A673 (cell line): ENCODE data around the gene SFT2D1. TPM values are rescaled to one million over a fixed set of nuclear protein-coding genes. Genes with fewer than 3 reads are reported as not detected.

ENCODE experiments used
- BruUV-seq: library from RNA; stranded (reverse); fragments of 400-500 nt; replicated peaks from 2 replicates; lab custom pipeline; 2021; lab: Mats Ljungman, UMichigan
- CTCF ChIA-PET: fragments of 300-600 bp; sonication (Branson Sonifier 250); formaldehyde crosslinking; loops from one replicate; lab custom pipeline; 2022; ENCODE audit warnings: antibody characterized with exemption; lab: Charles Lee
- POLR2A ChIA-PET: fragments of 300-600 bp; sonication (Branson Sonifier 250); formaldehyde crosslinking; loops from one replicate; lab custom pipeline; 2022; ENCODE audit warnings: antibody characterized with exemption; ENCODE audit not compliant: low non-redundant PET; lab: Charles Lee
- DNase-seq: peaks from one replicate; pipeline ENCODE4 v3.0.0-alpha.2; 2015; ENCODE audit warnings: low spot score
- H3K27ac ChIP-seq: fragments of 200-600 bp; sonication (generic); 2 replicates; pipeline ENCODE4 v1.5.1; 2016; ENCODE audit warnings: mixed run types, low read depth, mild to moderate bottlenecking, mixed read lengths, antibody characterized with exemption, low read length; ENCODE audit not compliant: poor library complexity, severe bottlenecking
- H3K27me3 ChIP-seq: fragments of 200-600 bp; sonication (generic); replicated peaks from 2 replicates; pipeline ENCODE4 v1.6.1; 2017; ENCODE audit warnings: mixed run types, low read depth, mild to moderate bottlenecking, mixed read lengths, antibody characterized with exemption, low read length; ENCODE audit not compliant: insufficient read depth, poor library complexity
- H3K36me3 ChIP-seq: fragments of 200-600 bp; sonication (generic); 2 replicates; pipeline ENCODE4 v1.6.1; 2016; ENCODE audit warnings: mixed run types, mild to moderate bottlenecking, mixed read lengths, antibody characterized with exemption, low read length; ENCODE audit not compliant: insufficient read depth, poor library complexity, severe bottlenecking
- H3K4me1 ChIP-seq: fragments of 200-600 bp; sonication (generic); 2 replicates; pipeline ENCODE4 v1.6.1; 2017; ENCODE audit warnings: mixed run types, mild to moderate bottlenecking, mixed read lengths, antibody characterized with exemption, low read length; ENCODE audit not compliant: insufficient read depth, poor library complexity, severe bottlenecking
- H3K4me3 ChIP-seq: fragments of 200-600 bp; sonication (generic); 2 replicates; pipeline ENCODE4 v1.5.1; 2016; ENCODE audit warnings: low read depth, mixed run types, mild to moderate bottlenecking, mixed read lengths, low read length; ENCODE audit not compliant: poor library complexity, severe bottlenecking
- H3K9me3 ChIP-seq: fragments of 200-600 bp; sonication (generic); 2 replicates; pipeline ENCODE4 v1.6.1; 2016; ENCODE audit warnings: mixed run types, low read depth, mild to moderate bottlenecking, mixed read lengths, antibody characterized with exemption, low read length; ENCODE audit not compliant: poor library complexity, severe bottlenecking
- CTCF ChIP-seq: fragments of 300-800, 200-600 bp; sonication (generic); conservative IDR thresholded peaks from 2 replicates; pipeline ENCODE4 v1.5.1; 2017; ENCODE audit warnings: low read depth, mild to moderate bottlenecking, antibody characterized with exemption, low read length, moderate library complexity, mixed read lengths
- EZH2 ChIP-seq: fragments of 200-600 bp; sonication (generic); IDR thresholded peaks from 2 replicates; pipeline ENCODE4 v1.6.1; 2017; ENCODE audit warnings: borderline replicate concordance, low read depth, mild to moderate bottlenecking, mixed read lengths, antibody characterized with exemption, low read length; ENCODE audit not compliant: poor library complexity, severe bottlenecking
- intact Hi-C: fragments of 100-400 bp; cut with micrococcal nuclease; formaldehyde crosslinking; loops from one replicate; pipeline ENCODE4 v1.10.0; 2022; ENCODE audit not compliant: unreplicated experiment
- total RNA-seq: library from RNA; stranded (reverse); gene quantifications from 2 replicates; pipeline ENCODE4 v1.2.3, GENCODE V29; 2021

Gene SFT2D1
- total RNA-seq, 1 experiment from 2014 or later: 62.0 TPM

- Histone ChIP-seq H3K36me3 (no peaks in the 10 kb centered on the region), H3K9me3 (no peaks in the 10 kb centered on the region), H3K4me3 (no peak overlapping the region), H3K27ac (no peak overlapping the region), H3K27me3 (no peaks in the 10 kb centered on the region), H3K4me1 (no peaks in the 10 kb centered on the region)
- DNase-seq: peak; percentile 68
- BruUV-seq: no TSS peak
- intact Hi-C loops: loop anchor here (1.0 to 10.0 kb wide), 4 partner anchors 107 to 499 kb away; partner anchors contain the start of genes MPC1 and RPS6KA2
- TF ChIP-seq EZH2: no peak
- peak; percentile 99 for TF ChIP-seq CTCF
- POLR2A ChIA-PET: no interaction called here
- CTCF ChIA-PET: interaction anchor here (0.7 kb wide), 2 partner anchors 9 to 125 kb away, joined by 3 to 10 read pairs; no protein-coding TSS in a partner anchor
Observed at GRCh38 chr6:166275714-166276166, 66.6 kb downstream of the SFT2D1 start.

GRCh38 chr6:166274739-166275370 is 67.5 kb downstream of the SFT2D1 start:
- no peaks in the 10 kb centered on the region for H3K4me1 ChIP-seq

GRCh38 chr6:166274163-166274562 is 68.2 kb downstream of the SFT2D1 start:
- CTCF ChIA-PET: no interaction called here
- POLR2A ChIA-PET: no interaction called here

More at GRCh38 chr6:166274739-166275370, 67.5 kb downstream of the SFT2D1 start:
- DNase-seq: no peak
- Histone ChIP-seq H3K36me3 (no peaks in the 10 kb centered on the region), H3K4me3 (no peak overlapping the region), H3K9me3 (no peaks in the 10 kb centered on the region), H3K27me3 (no peaks in the 10 kb centered on the region), H3K27ac (no peak overlapping the region)
- intact Hi-C loops: loop anchor here (1.0 to 10.0 kb wide), 4 partner anchors 107 to 500 kb away; partner anchors contain the start of genes MPC1 and RPS6KA2
- TF ChIP-seq CTCF (no peak), EZH2 (no peak)
- ChIA-PET POLR2A (no interaction called here), CTCF (no interaction called here)
- no TSS peak for BruUV-seq

More at GRCh38 chr6:166274163-166274562, 68.2 kb downstream of the SFT2D1 start:
- H3K27me3 ChIP-seq: peaks cover 1% of the 10 kb centered on the region
- intact Hi-C loops: loop anchor here (10.0 kb wide), 2 partner anchors 351 to 501 kb away; partner anchors contain the start of gene RPS6KA2
- H3K27ac ChIP-seq: no peak overlapping the region
- BruUV-seq: no TSS peak
- no peaks in the 10 kb centered on the region for H3K9me3 ChIP-seq
- TF ChIP-seq CTCF (no peak), EZH2 (no peak)
- no peaks in the 10 kb centered on the region for H3K4me1 ChIP-seq
- DNase-seq: no peak
- no peaks in the 10 kb centered on the region for H3K36me3 ChIP-seq
- no peak overlapping the region for H3K4me3 ChIP-seq
